ENCODE data around the gene TEX55.

- TF ChIP-seq RFX5 (IDR thresholded peaks at IDR 0.05; ENCODE audit: low read depth, low read length), result no peak
- TF ChIP-seq POLR2A (IDR thresholded peaks at IDR 0.05; ENCODE audit: low read depth, low read length), result no peak
- TF ChIP-seq SMC3 (IDR thresholded peaks at IDR 0.05; ENCODE audit: low read depth, low read length), result no peak
- no peak for TF ChIP-seq CTCF (conservative IDR thresholded peaks at IDR 0.05; ENCODE audit: low read depth, low read length)
- no peak for TF ChIP-seq MXI1 (IDR thresholded peaks at IDR 0.05; ENCODE audit: borderline replicate concordance, low read depth, low read length)
- TF ChIP-seq RAD21 (IDR thresholded peaks at IDR 0.05; ENCODE audit: low read length), result no peak
- TF ChIP-seq MAZ (IDR thresholded peaks at IDR 0.05; ENCODE audit: borderline replicate concordance, low read depth, low read length), result no peak
- TF ChIP-seq BHLHE40 (IDR thresholded peaks at IDR 0.05; ENCODE audit: low read depth, low read length), result no peak
- TF ChIP-seq CEBPB (IDR thresholded peaks at IDR 0.05; ENCODE audit: low read depth, low read length), result no peak
- no peak for TF ChIP-seq CHD1 (IDR thresholded peaks at IDR 0.05; ENCODE audit: low read depth, low read length)
- no peak for TF ChIP-seq RCOR1 (IDR thresholded peaks at IDR 0.05; ENCODE audit: insufficient replicate concordance, low read length)
- no peak for TF ChIP-seq FOS (IDR thresholded peaks at IDR 0.05; ENCODE audit: low read depth, low read length)
- no peak for TF ChIP-seq MAFK (IDR thresholded peaks at IDR 0.05; ENCODE audit: low read depth, low read length)
- TF ChIP-seq USF2 (IDR thresholded peaks at IDR 0.05; ENCODE audit: low read depth, low read length), result no peak
Measured at GRCh38 chr3:119160361-119160760, 14.4 kb downstream of the TEX55 start.

All from IMR-90 (cell line).